ENCODE results near the gene CORO1C. TPM values are rescaled to one million over a fixed set of nuclear protein-coding genes. Genes with fewer than 3 reads are reported as not detected.

The CORO1C gene
- total and polyA plus RNA-seq, 9 of the 15 experiments (the other 6 are each of a cell fraction or from before 2014, with no cell fraction given): 55.2 to 280 (median 150) TPM

GRCh38 chr12:108731105-108731865 lies at the start of gene CORO1C (continued):
- peak; percentile 70; the same call in 1 of the 2 replicates for TF ChIP-seq ZNF592 (IDR thresholded peaks at IDR 0.05)
- TF ChIP-seq IRF1 (CRISPR knock-in tag; IDR thresholded peaks at IDR 0.05; ENCODE audit: borderline replicate concordance): no peak
- no peak for TF ChIP-seq ZNF609 (CRISPR knock-in tag; IDR thresholded peaks at IDR 0.05; ENCODE audit: borderline replicate concordance)
- no peak for TF ChIP-seq ZNF324 (CRISPR knock-in tag; IDR thresholded peaks at IDR 0.05)
- no peak; the same call in 1 of the 2 replicates for TF ChIP-seq HDAC8 (tag; IDR thresholded peaks at IDR 0.05)
- no peak for TF ChIP-seq ZBTB12 (CRISPR knock-in tag; IDR thresholded peaks at IDR 0.05)
- TF ChIP-seq SMAD2 (IDR thresholded peaks at IDR 0.05; ENCODE audit: low read depth, low read length): no peak
- peak; percentile 47; the same call in 1 of the 2 replicates for TF ChIP-seq MYNN (IDR thresholded peaks at IDR 0.05)
- TF ChIP-seq MYNN (CRISPR knock-in tag; IDR thresholded peaks at IDR 0.05): no peak
- no peak; the same call in 1 of the 2 replicates for TF ChIP-seq ATF6 (CRISPR knock-in tag; IDR thresholded peaks at IDR 0.05)
- no peak for TF ChIP-seq NR1H2 (CRISPR knock-in tag; IDR thresholded peaks at IDR 0.05)
- TF ChIP-seq NFIX (CRISPR knock-in tag; IDR thresholded peaks at IDR 0.05; ENCODE audit: low read depth): no peak
